Activated B cell treated with CpG ODN at 0.5 μM for 24 hours (primary cell): ENCODE results near the gene FYN. TPM values are rescaled to one million over a fixed set of nuclear protein-coding genes. Genes with fewer than 3 reads are reported as not detected.

Experiments used
- ATAC-seq: fragments of 200-7000 bp; cut with Tn5 transposase; one replicate; pipeline ENCODE4 v1.10.0; 2021; ENCODE audit warnings: low read depth, mild to moderate bottlenecking, moderate library complexity
- CTCF ChIA-PET: fragments of 350-600 bp; sonication (Branson Sonifier 250); formaldehyde crosslinking; loops from one replicate; lab custom pipeline; 2021; ENCODE audit warnings: antibody characterized with exemption; lab: Charles Lee
- POLR2A ChIA-PET: fragments of 350-600 bp; sonication (Branson Sonifier 250); formaldehyde crosslinking; loops from one replicate; lab custom pipeline; 2021; ENCODE audit warnings: antibody characterized with exemption; lab: Charles Lee
- DNase-seq: peaks from one replicate; pipeline ENCODE4 v3.0.0; 2022
- H3K27ac Mint-ChIP-seq: one replicate; pipeline ENCODE4 v1.8.0; 2020; ENCODE audit warnings: mixed read lengths
- H3K27me3 Mint-ChIP-seq: one replicate; pipeline ENCODE4 v1.8.0; 2021; ENCODE audit warnings: mixed read lengths
- H3K36me3 Mint-ChIP-seq: one replicate; pipeline ENCODE4 v1.8.0; 2021; ENCODE audit warnings: low read depth, mixed read lengths
- H3K4me1 Mint-ChIP-seq: one replicate; pipeline ENCODE4 v1.8.0; 2021; ENCODE audit warnings: mixed read lengths
- H3K4me3 Mint-ChIP-seq: one replicate; pipeline ENCODE4 v1.8.0; 2020; ENCODE audit warnings: mild to moderate bottlenecking, mixed read lengths
- H3K9me3 Mint-ChIP-seq: one replicate; pipeline ENCODE4 v1.8.0; 2020; ENCODE audit warnings: mixed read lengths
- CTCF ChIP-seq: fragments of 200-600 bp; IDR thresholded peaks from one replicate; pipeline ENCODE4 v1.8.0; 2022; ENCODE audit warnings: antibody characterized with exemption, mild to moderate bottlenecking
- intact Hi-C: fragments of 100-400 bp; cut with micrococcal nuclease; formaldehyde crosslinking; loops from one replicate; pipeline ENCODE4 v1.15.1; 2024
- total RNA-seq: library from RNA; stranded (reverse); gene quantifications from 2 replicates; pipeline ENCODE4 v1.2.3, GENCODE V29; 2022

Gene FYN
- total RNA-seq, 1 donor from 2014 or later, result 64.7 TPM

- DNase-seq, result no peak
- H3K36me3 Mint-ChIP-seq, result no peaks in the 10 kb centered on the region
- ChIA-PET CTCF (no interaction called here), POLR2A (no interaction called here)
- H3K4me1 Mint-ChIP-seq, result no peaks in the 10 kb centered on the region
- H3K9me3 Mint-ChIP-seq, result no peaks in the 10 kb centered on the region
- no peak for ATAC-seq
- H3K4me3 Mint-ChIP-seq, result no peak overlapping the region
- intact Hi-C loops, result no loop called here
- no peak overlapping the region for H3K27ac Mint-ChIP-seq
- no peak for TF ChIP-seq CTCF
- H3K27me3 Mint-ChIP-seq, result no peaks in the 10 kb centered on the region
Observed at GRCh38 chr6:111648100-111648499, 225.2 kb downstream of the FYN start.

GRCh38 chr6:111646942-111647341 lies 226.3 kb downstream of the FYN start:
- Mint-ChIP-seq H3K27ac (no peak overlapping the region), H3K4me3 (no peak overlapping the region), H3K9me3 (no peaks in the 10 kb centered on the region), H3K36me3 (no peaks in the 10 kb centered on the region), H3K27me3 (no peaks in the 10 kb centered on the region), H3K4me1 (no peaks in the 10 kb centered on the region)
- DNase-seq, result no peak
- TF ChIP-seq CTCF, result no peak
- CTCF ChIA-PET, result interaction anchor here (0.8 kb wide), 1 partner anchor 587 kb away, joined by 4 read pairs; no protein-coding TSS in a partner anchor
- POLR2A ChIA-PET, result no interaction called here
- ATAC-seq, result no peak
- intact Hi-C loops, result no loop called here

GRCh38 chr6:111646034-111646433 lies 227.2 kb downstream of the FYN start:
- Mint-ChIP-seq H3K9me3 (no peaks in the 10 kb centered on the region), H3K36me3 (no peaks in the 10 kb centered on the region), H3K27me3 (no peaks in the 10 kb centered on the region), H3K4me3 (no peak overlapping the region), H3K27ac (no peak overlapping the region), H3K4me1 (no peaks in the 10 kb centered on the region)
- CTCF ChIA-PET, result no interaction called here
- intact Hi-C loops, result no loop called here
- POLR2A ChIA-PET, result no interaction called here
- TF ChIP-seq CTCF, result no peak
- DNase-seq (no peak), ATAC-seq (no peak)

GRCh38 chr6:111644893-111645430 lies 228.3 kb downstream of the FYN start:
- no peak overlapping the region for H3K4me3 Mint-ChIP-seq
- intact Hi-C loops, result loop anchor here (5.0 kb wide), 2 partner anchors 283 to 588 kb away; no protein-coding TSS in a partner anchor
- ATAC-seq, result no peak

More at GRCh38 chr6:111644893-111645430, 228.3 kb downstream of the FYN start:
- POLR2A ChIA-PET, result no interaction called here
- no peak for TF ChIP-seq CTCF
- CTCF ChIA-PET, result no interaction called here
- no peaks in the 10 kb centered on the region for H3K27me3 Mint-ChIP-seq
- H3K27ac Mint-ChIP-seq, result no peak overlapping the region
- no peaks in the 10 kb centered on the region for H3K9me3 Mint-ChIP-seq
- H3K4me1 Mint-ChIP-seq, result no peaks in the 10 kb centered on the region
- no peaks in the 10 kb centered on the region for H3K36me3 Mint-ChIP-seq
- DNase-seq, result no peak
